Endodermal cell (in vitro differentiated cells): ENCODE results near the gene CHN1. TPM values are rescaled to one million over a fixed set of nuclear protein-coding genes. Genes with fewer than 3 reads are reported as not detected.

ENCODE experiments used
- DNase-seq: peaks from one replicate; pipeline ENCODE4 v3.0.0-alpha.2; 2017
- H3K27ac ChIP-seq: 2 replicates; pipeline ENCODE4 v1.5.1; 2013; ENCODE audit warnings: mild to moderate bottlenecking, low read depth, low read length, moderate library complexity
- H3K27me3 ChIP-seq: 2 replicates; pipeline ENCODE4 v1.6.1; 2013; ENCODE audit warnings: mild to moderate bottlenecking, low read length, moderate library complexity; ENCODE audit not compliant: insufficient read depth, control insufficient read depth, poor library complexity, severe bottlenecking
- H3K36me3 ChIP-seq: 2 replicates; pipeline ENCODE4 v1.7.0; 2013; ENCODE audit warnings: mild to moderate bottlenecking, low read length, moderate library complexity; ENCODE audit not compliant: control insufficient read depth, insufficient read depth
- H3K4me1 ChIP-seq: one replicate; pipeline ENCODE4 v1.7.0; 2013; ENCODE audit warnings: low read length; ENCODE audit not compliant: control insufficient read depth, insufficient read depth
- H3K4me3 ChIP-seq: 2 replicates; pipeline ENCODE4 v1.5.1; 2013; ENCODE audit warnings: mild to moderate bottlenecking, low read length, moderate library complexity
- H3K9ac ChIP-seq: 2 replicates; pipeline ENCODE4 v1.6.1; 2013; ENCODE audit warnings: mild to moderate bottlenecking, low read length, moderate library complexity; ENCODE audit not compliant: poor library complexity, severe bottlenecking; ENCODE audit errors: extremely low read depth
- H3K9me3 ChIP-seq: 2 replicates; pipeline ENCODE4 v1.6.1; 2013; ENCODE audit warnings: mild to moderate bottlenecking, low read length, moderate library complexity; ENCODE audit not compliant: control insufficient read depth
- H3K27ac Mint-ChIP-seq: 2 replicates; pipeline ENCODE4 v1.8.0; 2020; ENCODE audit warnings: mixed read lengths
- H3K27me3 Mint-ChIP-seq: 2 replicates; pipeline ENCODE4 v1.8.0; 2021; ENCODE audit warnings: mild to moderate bottlenecking, mixed read lengths; ENCODE audit not compliant: insufficient read depth
- H3K36me3 Mint-ChIP-seq: 2 replicates; pipeline ENCODE4 v1.8.0; 2020; ENCODE audit warnings: low read depth, mixed read lengths
- H3K4me1 Mint-ChIP-seq: 2 replicates; pipeline ENCODE4 v1.8.0; 2020; ENCODE audit warnings: mixed read lengths
- H3K4me3 Mint-ChIP-seq: 2 replicates; pipeline ENCODE4 v1.8.0; 2020; ENCODE audit warnings: mild to moderate bottlenecking, moderate library complexity, mixed read lengths
- H3K9me3 Mint-ChIP-seq: 2 replicates; pipeline ENCODE4 v1.8.0; 2020; ENCODE audit warnings: mild to moderate bottlenecking, mixed read lengths
- CTCF ChIP-seq: fragments of 200-600 bp; sonication (generic); conservative IDR thresholded peaks from 2 replicates; pipeline ENCODE4 v1.5.0; 2021; ENCODE audit warnings: antibody characterized with exemption, mild to moderate bottlenecking
- WGBS, 2 experiments: methylation state at CpG; one replicate each; pipeline versions ENCODE4 v1.1.5 to v1.1.7; 2013; ENCODE audit warnings: missing lambda C conversion rate in 2 of 2, mixed read lengths in 1 of 2; ENCODE audit not compliant: insufficient coverage in 1 of 2, insufficient read length in 1 of 2; 5-methylcytosine and 5-hydroxymethylcytosine counted together
- total RNA-seq, 2 donors: library from RNA; stranded (reverse); fragmentation: NEBNext Ultra II Directional in 1 of 2; extraction: Animal tissue kit (Norgen Biotek cat#: 25700) in 1 of 2; gene quantifications; 2 replicates in 1 of 2; 3 replicates in 1 of 2; pipeline ENCODE4 v1.2.1, GENCODE V29; 2021

CHN1 gene
- total RNA-seq, 2 donors from 2014 or later, result 24.3 to 28.8 TPM

GRCh38 chr2:174800436-174801205, 204.6 kb downstream of the CHN1 start:
- no peaks in the 10 kb centered on the region for H3K9me3 Mint-ChIP-seq
- peaks cover 16% of the 10 kb centered on the region for H3K36me3 Mint-ChIP-seq
- WGBS, 2 experiments, result 92 to 93% methylated on average over 6 to 8 of the region's 8 CpGs
- peaks cover 13% of the 10 kb centered on the region for H3K4me1 Mint-ChIP-seq
- H3K27ac ChIP-seq, result no peak overlapping the region
- H3K4me3 ChIP-seq, result no peak overlapping the region
- no peaks in the 10 kb centered on the region for H3K9me3 ChIP-seq
- H3K27ac Mint-ChIP-seq, result no peak overlapping the region
- no peak for TF ChIP-seq CTCF
- peaks cover 4% of the 10 kb centered on the region for H3K4me1 ChIP-seq
- H3K27me3 ChIP-seq, result no peaks in the 10 kb centered on the region
- H3K27me3 Mint-ChIP-seq, result no peaks in the 10 kb centered on the region
- no peak for DNase-seq
- no peak overlapping the region for H3K4me3 Mint-ChIP-seq
- no peak overlapping the region for H3K9ac ChIP-seq
- H3K36me3 ChIP-seq, result peaks cover 11% of the 10 kb centered on the region

GRCh38 chr2:174798801-174799200, 206.4 kb downstream of the CHN1 start:
- H3K4me1 Mint-ChIP-seq, result peaks cover 23% of the 10 kb centered on the region
- Histone ChIP-seq H3K36me3 (peaks cover 11% of the 10 kb centered on the region), H3K27me3 (no peaks in the 10 kb centered on the region), H3K4me1 (peaks cover 10% of the 10 kb centered on the region), H3K9me3 (no peaks in the 10 kb centered on the region), H3K9ac (no peak overlapping the region), H3K4me3 (no peak overlapping the region), H3K27ac (no peak overlapping the region)
- H3K36me3 Mint-ChIP-seq, result peaks cover 11% of the 10 kb centered on the region
- H3K9me3 Mint-ChIP-seq, result no peaks in the 10 kb centered on the region
- H3K27ac Mint-ChIP-seq, result no peak overlapping the region
- peak; percentile 64 for DNase-seq
- no peaks in the 10 kb centered on the region for H3K27me3 Mint-ChIP-seq
- 89% methylated on average over 1 of the region's 1 CpG; no CpG with 5 or more reads in 1 of the 2 experiments for WGBS, 2 experiments
- H3K4me3 Mint-ChIP-seq, result no peak overlapping the region
- peak; percentile 62 for TF ChIP-seq CTCF

DNA sequence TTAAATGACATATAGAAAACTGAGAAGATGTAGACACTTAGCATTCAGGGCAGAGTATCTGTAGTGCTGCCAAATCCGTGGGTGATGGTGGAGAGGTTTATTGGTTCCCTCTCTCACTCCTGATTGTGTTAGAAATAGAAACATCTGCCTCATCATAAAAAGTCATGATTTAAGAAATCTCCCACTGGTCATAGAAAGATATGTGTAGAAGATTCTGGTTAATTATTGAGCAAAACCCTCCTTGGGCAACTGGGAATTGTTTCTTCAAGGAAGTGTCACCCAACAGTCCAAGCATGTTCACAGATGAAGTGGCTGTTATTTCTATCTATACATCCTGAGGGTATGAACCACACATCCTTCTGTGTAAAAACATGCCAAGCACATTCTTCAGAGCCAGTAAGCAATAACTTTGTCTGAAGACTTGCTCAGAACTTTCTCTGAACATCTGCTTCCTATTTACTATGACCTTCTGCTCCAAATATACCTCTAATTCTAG, 207.4 kb downstream of the CHN1 start:
- H3K4me3 Mint-ChIP-seq, result no peak overlapping the region
- H3K4me1 ChIP-seq, result peaks cover 12% of the 10 kb centered on the region
- H3K27ac Mint-ChIP-seq, result no peak overlapping the region
- H3K9me3 Mint-ChIP-seq, result no peaks in the 10 kb centered on the region
- H3K36me3 ChIP-seq, result peaks cover 11% of the 10 kb centered on the region
- no peak for TF ChIP-seq CTCF
- no peak overlapping the region for H3K4me3 ChIP-seq
- H3K27me3 ChIP-seq, result no peaks in the 10 kb centered on the region
- H3K9ac ChIP-seq, result no peak overlapping the region
- no peak overlapping the region for H3K27ac ChIP-seq
- H3K9me3 ChIP-seq, result no peaks in the 10 kb centered on the region
- WGBS, 2 experiments, result 83 to 92% methylated on average over 1 of the region's 1 CpG
- no peak for DNase-seq
- no peaks in the 10 kb centered on the region for H3K27me3 Mint-ChIP-seq
- peaks cover 11% of the 10 kb centered on the region for H3K36me3 Mint-ChIP-seq
- peaks cover 31% of the 10 kb centered on the region for H3K4me1 Mint-ChIP-seq
